Measurements from ENCODE around the gene RAB29. TPM values are rescaled to one million over a fixed set of nuclear protein-coding genes. Genes with fewer than 3 reads are reported as not detected.

RAB29 gene
- total and polyA plus RNA-seq, 12 donors = 5.6 to 23.1 (median 15.5) TPM

GRCh38 chr1:205783904-205784303, 8.6 kb upstream of the RAB29 start:
- no peak overlapping the region for H3K4me3 ChIP-seq
- H3K27ac ChIP-seq = peak overlapping the region; percentile 53 to 85 (median 78)
- H3K36me3 ChIP-seq = peaks cover 0 to 2% (median 0%) of the 10 kb centered on the region in 9 donors
- no peak for TF ChIP-seq CTCF (IDR thresholded peaks at IDR 0.05)
- DNase-seq = no peak
- H3K9me3 ChIP-seq = no peaks in the 10 kb centered on the region
- H3K4me1 ChIP-seq = peaks cover 0 to 37% (median 12%) of the 10 kb centered on the region in 9 donors
- H3K27me3 ChIP-seq = no peaks in the 10 kb centered on the region
- intact Hi-C loops (cut with DNase I) = no loop called here
- peak; percentile 35 to 83 (median 68) for ATAC-seq
- WGBS, 2 donors = 41 to 49% methylated on average over 4 of the region's 4 CpGs

- no peak overlapping the region for H3K4me3 ChIP-seq
- peak in 1 of 8 donors; percentile 1 for ATAC-seq
- no peaks in the 10 kb centered on the region for H3K27me3 ChIP-seq
- H3K4me1 ChIP-seq = peaks cover under 1 to 37% (median 12%) of the 10 kb centered on the region in 9 donors
- intact Hi-C loops (cut with DNase I) = no loop called here
- no peaks in the 10 kb centered on the region for H3K9me3 ChIP-seq
- H3K36me3 ChIP-seq = no peaks in the 10 kb centered on the region
- peak overlapping the region; percentile 37 to 85 (median 78) for H3K27ac ChIP-seq
- DNase-seq = no peak
- no peak for TF ChIP-seq CTCF (IDR thresholded peaks at IDR 0.05)
These were observed 8.1 kb upstream of the RAB29 start for GRCh38 chr1:205783433-205783795.

GRCh38 chr1:205782627-205783432, 7.5 kb upstream of the RAB29 start:
- no peaks in the 10 kb centered on the region for H3K36me3 ChIP-seq
- peak in 1 of 8 donors; percentile 19 for ATAC-seq
- no peaks in the 10 kb centered on the region for H3K27me3 ChIP-seq
- WGBS, 2 donors = 56 to 65% methylated on average over 4 of the region's 4 CpGs
- no peak for TF ChIP-seq CTCF (IDR thresholded peaks at IDR 0.05)
- no peak overlapping the region for H3K4me3 ChIP-seq
- H3K9me3 ChIP-seq = no peaks in the 10 kb centered on the region
- intact Hi-C loops (cut with DNase I) = no loop called here
- DNase-seq = no peak
- peak overlapping the region; percentile 37 to 85 (median 78) for H3K27ac ChIP-seq
- H3K4me1 ChIP-seq = peaks cover 4 to 35% (median 12%) of the 10 kb centered on the region in 9 donors

- no peak for ATAC-seq
- H3K9me3 ChIP-seq = no peaks in the 10 kb centered on the region
- no peaks in the 10 kb centered on the region for H3K36me3 ChIP-seq
- DNase-seq = no peak
- intact Hi-C loops (cut with DNase I) = no loop called here
- 87 to 91% methylated on average over 5 of the region's 5 CpGs for WGBS, 2 donors
- H3K4me1 ChIP-seq = peaks cover 0 to 28% (median 19%) of the 10 kb centered on the region in 9 donors
- no peak overlapping the region for H3K4me3 ChIP-seq
- no peak overlapping the region for H3K27ac ChIP-seq
- no peak for TF ChIP-seq CTCF (IDR thresholded peaks at IDR 0.05)
- H3K27me3 ChIP-seq = no peaks in the 10 kb centered on the region
These were observed 5.1 kb upstream of the RAB29 start for GRCh38 chr1:205780335-205780734.

Data from heart right ventricle (tissue), 16 donors.